Astrocyte of the hippocampus (primary cell): ENCODE results near the gene ADAM30.
"Not testable (repeated sequence)": the region's sequence is repeated elsewhere in the genome, so short reads cannot be mapped to it uniquely, and the experiment has no call there.

Experiments used
- DNase-seq: peaks from one replicate; pipeline ENCODE4 v3.0.0; 2011; ENCODE audit warnings: low read depth, low spot score

Gene ADAM30

DNA sequence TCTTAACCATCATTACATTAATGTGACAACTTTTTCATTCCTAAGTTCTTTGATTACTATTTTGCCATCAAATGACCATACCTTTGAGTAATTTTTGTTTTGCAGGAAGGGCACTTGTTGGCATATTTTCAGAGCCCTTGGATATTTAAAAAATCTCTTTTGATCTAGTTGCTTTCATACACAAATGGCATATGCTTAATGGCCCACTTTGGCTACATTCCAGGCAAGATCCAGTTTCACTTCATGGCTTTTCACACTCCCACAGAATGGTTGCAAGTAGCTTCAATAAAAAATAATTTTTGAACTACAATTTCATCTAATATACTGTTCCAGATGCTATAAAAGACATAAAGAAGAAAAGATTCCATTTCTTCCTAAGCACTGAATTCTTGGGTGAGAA, 18.1 kb downstream of the ADAM30 start:
- DNase-seq, result no peak

DNA sequence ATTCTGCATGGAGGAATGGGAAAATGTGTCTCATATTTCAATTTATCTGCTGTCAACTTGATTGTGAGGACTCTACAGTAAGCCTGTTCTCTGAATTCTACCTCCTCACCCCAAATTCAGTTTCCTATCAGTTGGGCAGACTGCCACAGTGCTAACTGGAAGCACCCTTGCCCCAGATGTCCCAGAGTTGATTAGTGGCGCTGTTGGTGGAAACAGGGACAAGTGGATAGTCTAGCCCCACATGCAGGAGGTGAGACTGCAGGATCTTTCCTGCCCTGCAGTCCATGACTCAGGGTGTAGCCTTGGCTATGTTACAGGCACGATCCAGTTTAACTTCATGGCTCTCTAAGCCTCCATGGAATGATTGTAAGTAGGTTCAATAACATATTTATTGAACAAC, 22.1 kb downstream of the ADAM30 start:
- DNase-seq, result no peak

DNA sequence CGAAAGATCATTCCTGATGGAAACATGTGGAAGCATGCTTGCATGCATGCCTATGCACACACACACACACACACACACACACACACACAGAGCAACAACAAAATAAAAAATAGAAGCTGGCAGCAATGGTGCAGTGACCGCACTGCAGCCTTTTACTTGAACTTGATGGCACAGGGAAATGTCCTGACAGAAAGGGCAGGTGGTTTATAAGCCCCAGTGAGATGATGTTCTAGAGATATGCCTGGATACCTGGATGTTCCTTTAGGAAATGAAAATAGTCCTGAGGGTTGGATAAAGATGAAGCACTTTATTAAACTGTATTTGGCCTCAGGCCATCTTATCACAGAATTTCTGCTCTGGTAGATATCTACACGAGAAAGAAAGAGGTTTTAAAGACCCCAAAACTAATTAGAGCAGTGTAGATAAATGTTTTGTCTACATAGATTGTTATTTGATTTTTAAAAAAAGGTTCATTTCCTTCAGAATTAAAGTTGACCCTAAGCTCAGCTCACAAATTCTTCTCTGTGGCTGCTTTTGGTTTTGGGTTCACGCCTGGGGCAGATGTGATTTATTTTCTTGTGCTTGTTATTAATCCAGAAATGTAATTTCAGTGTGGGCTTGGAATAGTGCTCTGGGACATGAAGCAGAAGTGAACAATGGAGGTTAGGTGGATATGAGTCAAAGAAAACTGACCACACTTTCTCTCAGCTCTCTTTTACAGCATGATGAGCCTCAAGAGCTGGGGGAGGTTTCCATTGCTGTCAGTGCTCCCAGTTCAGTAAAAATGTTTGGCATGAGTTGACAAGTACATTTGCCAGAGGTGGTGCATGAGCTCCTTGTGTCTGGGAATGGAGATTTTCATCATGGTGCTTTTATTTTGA, 22.9 kb downstream of the ADAM30 start:
- DNase-seq, result peak; percentile 74

DNA sequence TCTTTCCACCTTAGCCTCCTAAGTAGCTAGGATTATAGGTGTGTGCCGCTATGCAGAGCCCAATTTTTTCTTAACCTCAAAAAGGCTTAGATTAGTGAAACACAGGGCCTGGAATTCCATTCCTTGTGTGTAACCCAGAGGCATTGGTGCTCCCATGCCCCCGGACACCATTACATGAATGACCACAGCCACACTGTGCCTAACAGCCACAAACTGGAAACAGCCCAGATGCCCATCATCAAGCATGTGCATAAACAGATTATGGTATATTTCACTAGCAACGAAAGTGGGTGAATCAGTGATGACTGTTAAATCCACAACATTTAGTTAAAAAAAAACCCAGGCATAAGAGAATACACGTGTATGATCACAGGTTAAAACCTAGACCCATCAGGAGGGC, 24.4 kb downstream of the ADAM30 start:
- DNase-seq, result peak; percentile 34

DNA sequence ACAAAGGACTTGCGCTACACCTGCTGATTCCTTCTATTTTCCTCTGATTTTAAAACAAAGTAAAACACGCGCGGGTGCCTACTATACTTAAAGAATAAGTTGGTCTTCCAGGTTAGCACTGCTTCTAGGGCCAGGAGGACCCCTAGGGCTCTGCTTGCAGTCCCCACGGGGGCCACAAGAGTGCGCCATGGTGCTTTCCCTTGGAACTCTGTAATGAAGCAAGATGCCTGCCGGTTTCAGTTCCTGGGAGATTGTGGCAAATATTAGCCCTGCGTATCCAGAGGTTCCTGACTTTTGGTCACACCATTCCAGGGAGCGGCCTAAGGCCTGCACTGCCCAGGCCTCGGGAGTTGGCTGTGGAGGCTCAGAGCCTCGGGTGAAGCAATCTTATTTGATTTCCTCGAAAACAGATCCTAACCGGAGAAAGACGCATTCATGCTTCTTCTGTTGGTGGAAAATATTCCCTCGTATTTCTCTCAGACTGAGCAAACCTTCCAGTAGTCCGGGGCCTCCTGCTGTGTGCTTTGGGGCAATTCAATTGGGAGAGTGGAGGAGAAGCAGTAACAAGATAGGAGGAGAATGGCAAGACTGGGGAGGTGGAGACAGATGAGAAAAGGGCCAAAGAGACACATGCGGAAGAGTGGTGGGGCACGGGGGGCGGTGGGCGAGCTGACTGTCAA, 25.3 kb downstream of the ADAM30 start:
- peak; percentile 88 for DNase-seq

DNA sequence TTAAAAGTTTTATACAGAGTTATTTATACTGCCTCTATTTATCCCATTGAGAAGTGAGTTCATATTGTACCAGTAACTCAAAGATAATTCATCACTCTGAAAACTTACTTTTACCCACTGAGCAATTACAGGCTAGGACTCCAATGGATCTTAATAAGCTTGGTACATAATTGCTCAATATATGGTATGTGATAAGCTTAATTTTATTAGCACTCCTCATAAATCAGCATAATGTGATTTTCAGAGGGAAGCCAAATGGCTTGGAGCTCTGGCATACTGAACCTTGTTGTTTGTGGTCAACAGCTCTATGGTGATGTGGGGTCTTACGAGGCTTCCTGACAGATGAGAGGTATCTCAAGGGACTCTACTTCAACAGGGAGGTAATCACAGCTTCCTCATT, 26.3 kb downstream of the ADAM30 start:
- no peak for DNase-seq

DNA sequence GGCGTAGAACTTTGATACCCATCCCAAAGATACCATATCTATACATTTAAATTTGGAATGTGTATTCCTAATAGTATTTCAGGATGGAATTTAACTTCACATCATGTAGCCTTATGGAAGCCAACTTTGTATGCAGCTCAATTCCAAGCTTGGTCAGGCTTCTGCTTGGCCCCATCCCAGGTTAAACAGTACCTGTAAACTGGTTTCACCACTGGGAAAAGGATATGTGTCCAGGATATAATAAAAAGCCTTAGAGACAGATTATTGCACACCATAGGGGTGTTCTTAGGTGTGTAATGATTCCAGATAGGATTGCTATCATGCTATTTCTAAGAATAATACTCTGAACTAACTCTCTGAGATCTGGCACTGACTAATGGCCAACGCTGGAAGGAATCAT, 28.1 kb downstream of the ADAM30 start:
- no peak for DNase-seq

DNA sequence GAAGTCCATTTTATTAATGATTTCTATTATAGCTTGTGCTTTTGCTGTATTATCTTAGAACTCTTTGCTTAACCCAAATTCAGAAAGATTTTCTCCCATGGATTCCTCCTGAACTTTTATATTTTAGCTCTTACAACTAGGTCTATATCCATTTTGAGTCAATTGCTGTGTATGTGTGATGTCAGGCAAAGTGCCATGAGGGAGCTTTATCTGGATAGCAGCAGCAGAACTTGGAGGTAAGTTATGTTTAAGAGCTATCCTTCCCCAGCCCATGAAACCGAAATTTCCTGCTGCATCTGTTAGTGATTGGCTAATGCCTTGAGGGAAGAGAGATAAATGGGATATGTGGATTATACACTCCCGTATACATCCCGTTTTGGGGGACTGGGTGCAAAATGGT, 29.9 kb downstream of the ADAM30 start:
- DNase-seq, result no peak

DNA sequence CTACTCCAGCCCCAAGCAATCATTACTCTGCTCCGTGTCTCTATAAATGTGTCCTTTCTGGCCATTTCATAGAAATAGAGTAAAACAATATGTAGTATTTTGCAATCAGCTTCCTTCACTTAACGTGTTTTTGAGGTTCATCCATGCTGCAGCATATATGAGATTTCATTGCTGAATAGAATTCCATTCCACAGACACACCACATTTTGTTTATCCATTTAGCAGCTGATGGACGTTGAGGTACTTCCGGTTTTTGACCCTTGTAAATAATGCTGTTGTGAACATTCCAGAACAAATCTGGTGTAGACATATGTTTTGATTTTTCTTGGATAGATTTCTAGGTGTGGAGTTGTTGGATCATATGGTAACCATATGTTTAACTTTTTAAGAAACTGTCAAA, 30.7 kb downstream of the ADAM30 start:
- DNase-seq, result no peak

DNA sequence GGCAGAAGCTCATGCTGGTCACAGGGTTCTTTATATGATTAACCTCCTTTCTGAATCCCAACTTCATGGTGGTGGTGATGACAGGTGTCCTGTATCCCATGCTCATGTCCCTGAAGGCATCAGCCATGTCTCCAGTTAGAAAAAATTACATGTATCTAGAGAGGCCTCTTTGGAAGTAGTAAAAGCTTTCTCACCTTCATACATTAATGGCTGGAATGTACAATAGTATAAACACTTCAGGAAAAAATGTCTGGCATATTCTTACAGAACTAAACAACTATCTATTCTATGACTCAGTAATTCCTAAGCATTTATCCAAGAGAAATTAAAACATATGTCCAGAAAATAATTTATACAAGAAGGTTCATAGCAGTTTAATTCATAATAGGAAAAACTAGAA, 34.0 kb downstream of the ADAM30 start:
- DNase-seq, result no peak

DNA sequence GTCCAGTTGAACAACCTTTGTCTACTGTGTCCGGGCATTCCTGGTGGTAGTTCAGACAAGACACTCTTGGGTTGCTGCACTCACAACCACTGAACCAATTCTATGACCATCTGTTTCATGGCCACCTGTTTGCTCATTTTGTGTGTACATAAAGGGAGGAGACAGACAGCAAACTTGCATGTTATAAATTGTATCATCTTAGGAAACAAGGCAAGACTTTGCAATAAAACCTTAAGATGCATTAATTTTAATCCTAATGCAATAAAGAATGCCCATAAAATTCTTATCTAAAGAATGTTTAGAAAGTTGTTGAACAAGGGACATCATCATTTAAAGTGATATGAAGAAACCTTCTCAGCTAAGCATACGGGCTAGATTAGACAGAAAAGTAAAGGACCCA, 34.8 kb downstream of the ADAM30 start:
- no peak for DNase-seq

DNA sequence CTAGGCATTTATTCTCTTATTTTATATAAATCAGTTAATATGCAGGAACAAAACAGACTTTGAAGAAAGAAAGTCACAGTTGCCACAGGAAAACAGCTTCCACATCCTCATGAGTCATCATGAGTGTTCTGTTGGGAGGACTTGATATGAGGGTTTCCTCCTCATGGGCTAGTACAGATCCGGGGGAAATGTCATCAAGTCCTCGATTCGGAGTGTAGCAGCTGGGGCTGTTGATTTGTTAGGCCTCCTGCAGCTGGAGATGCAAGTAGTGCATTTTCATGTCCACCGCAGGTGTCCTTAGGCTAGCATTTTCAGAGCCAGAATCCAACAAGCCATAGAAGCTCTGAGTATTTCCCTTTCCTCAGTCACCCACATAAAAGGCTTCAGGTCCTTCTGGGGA, 36.7 kb downstream of the ADAM30 start:
- DNase-seq, result peak; percentile 41

DNA sequence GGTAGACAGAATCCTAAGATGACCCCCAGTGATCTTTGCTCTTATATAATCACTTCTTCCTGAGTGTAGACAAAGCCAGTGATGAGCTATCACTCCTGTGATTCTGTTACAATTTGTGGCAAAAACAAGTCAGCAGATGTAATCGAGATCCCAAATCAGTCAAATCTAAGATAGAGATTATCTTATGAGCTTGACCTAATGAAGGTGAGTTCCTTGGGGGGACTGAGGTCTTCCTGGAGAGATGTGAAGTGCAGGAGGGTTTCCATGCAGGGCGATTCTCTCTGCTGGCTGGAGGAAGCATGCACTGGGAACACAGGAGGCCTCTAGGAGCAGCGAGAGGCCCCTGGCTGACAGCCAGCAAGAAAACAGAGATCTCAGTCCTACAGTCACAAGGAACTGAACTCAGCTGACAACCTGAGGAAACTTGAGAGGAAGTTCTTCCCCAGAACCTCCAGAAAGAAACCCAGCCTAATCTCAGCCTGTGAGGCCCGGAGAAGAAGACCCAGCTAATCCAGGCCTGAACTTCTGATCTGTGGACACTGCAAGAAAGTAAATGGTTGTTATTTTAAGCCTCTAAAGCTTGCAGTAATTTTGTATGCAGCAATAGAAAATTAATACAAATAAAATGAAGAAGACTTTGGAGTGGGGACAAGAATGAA, 37.6 kb downstream of the ADAM30 start:
- DNase-seq, result not testable (repeated sequence)

DNA sequence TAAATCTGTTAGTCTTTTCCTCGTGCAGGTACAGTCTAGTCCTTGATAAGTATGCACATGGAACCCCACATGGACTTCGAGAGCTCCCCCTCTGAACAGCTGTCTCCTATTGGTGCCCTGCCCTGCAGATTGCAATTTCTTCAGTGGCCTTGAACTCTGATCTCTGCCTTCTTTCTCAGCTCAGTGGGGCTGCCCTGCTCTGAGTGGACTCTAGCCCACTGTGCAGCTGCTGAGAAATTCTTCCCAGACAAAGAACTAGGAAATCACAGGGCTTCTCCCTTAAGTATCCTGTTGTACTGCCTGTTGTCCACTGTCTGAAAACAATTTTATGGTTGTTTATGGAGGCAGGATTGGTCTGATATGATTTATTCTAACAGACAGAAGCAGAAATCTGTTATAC, 38.2 kb downstream of the ADAM30 start:
- DNase-seq, result no peak

DNA sequence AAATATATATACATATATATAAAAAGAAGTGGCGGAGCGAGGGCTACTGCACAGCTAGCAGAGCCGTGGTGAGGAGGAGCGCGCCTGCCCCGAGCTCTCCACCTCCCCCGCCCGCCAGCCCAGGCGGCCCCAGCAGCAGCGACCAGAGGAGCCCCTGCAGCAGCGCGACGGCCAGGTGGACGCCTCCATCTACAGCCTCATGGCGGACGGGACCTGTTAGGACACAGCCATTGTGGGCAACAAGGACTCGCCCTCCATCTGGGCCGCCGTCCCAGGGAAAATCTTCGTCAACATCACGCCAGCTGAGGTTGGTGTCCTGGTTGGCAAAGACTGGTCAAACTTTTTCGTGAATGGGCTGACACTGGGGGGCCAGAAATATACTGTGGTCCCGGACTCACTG, 43.2 kb downstream of the ADAM30 start:
- DNase-seq, result no peak

DNA sequence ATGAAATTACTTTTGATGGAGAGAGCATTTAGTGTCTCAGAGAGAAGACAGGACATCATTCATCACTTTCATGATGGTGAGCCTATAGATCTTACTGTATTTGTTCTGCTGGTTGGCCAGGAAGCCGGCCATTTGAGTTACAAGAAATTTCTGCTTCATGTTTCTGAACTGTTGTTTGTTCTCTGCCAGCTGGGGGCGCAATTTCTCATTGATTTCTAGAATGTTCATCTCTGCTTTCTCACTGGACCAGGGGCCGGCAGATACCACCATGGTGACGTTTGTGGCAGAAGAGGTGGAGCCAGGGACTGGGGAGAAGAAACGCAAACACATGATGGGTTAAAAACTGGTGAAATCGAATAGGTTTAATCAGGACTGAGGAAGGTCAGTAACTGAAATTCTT, 52.1 kb downstream of the ADAM30 start:
- DNase-seq, result not testable (repeated sequence)
